ENCODE measurements around the gene SGSM1. TPM values are rescaled to one million over a fixed set of nuclear protein-coding genes. Genes with fewer than 3 reads are reported as not detected.
A peak's percentile ranks its signal among the peaks of the same experiment; 100 is the strongest.

The SGSM1 gene
- total and polyA plus RNA-seq, 2 of the 4 experiments (the other 2 are of a cell fraction), result not detected

DNA sequence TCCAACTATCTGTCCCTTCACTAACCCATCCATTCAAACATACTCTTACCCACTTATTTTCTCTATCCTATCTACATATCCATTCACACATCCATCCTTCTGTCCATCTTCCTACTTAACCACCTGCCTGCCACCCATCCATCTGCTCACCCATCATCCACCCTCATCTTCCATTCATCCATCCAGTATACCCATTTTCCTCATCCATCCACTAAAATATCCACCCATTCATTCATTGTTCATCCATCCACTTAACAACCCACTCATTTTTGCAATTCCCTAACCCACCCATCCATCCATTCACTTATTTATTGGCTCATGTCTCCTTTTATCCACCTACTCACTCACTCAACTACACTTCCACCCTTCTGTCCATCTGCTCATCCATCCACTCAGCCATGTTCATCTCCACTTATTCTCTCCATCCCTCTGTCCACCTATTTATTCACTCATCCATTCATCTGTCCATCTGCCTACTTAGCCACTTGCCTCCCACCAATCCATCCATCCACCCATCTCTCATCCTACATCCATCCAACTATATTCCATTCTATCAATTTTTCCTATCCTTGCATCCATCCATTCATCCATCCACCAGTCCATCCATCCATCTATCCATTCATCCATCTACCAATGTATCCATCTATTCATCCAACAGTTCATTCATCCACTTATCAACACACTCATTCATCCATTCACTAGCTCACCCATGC is 129.9 kb downstream of the SGSM1 start:
- no peak overlapping the region for H4K91ac ChIP-seq (ENCODE audit: insufficient read depth, low read depth, low read length)
- ChIA-PET CTCF (no interaction called here), POLR2A (ENCODE audit: unreplicated experiment) (no interaction called here)
- dilution Hi-C loops (cut with HindIII; ENCODE audit: low sequenced_read_pairs, unreplicated experiment), result no loop called here
- no peak overlapping the region for H2BK20ac ChIP-seq (ENCODE audit: low read depth, low read length)
- no peak overlapping the region for H3K56ac ChIP-seq (ENCODE audit: extremely low read depth, insufficient read depth, low read length)
- H2AFZ ChIP-seq (replicated peaks; ENCODE audit: low read length, poor library complexity), result no peak overlapping the region
- no peaks in the 10 kb centered on the region for H3K79me1 ChIP-seq (ENCODE audit: low read depth in 1 of 2, low read length in 2 of 2)
- no peak overlapping the region for H3K23ac ChIP-seq (ENCODE audit: low read depth, low read length)
- intact Hi-C loops (cut with micrococcal nuclease), result loop anchor here (5.0 kb wide), 1 partner anchor 164 kb away; the partner anchor contains the start of gene PIWIL3
- H3K27ac ChIP-seq (ENCODE audit: insufficient read depth, low read length), result no peak overlapping the region
- ATAC-seq (ENCODE audit: low read depth), result no peak
- H3K4me3 ChIP-seq (ENCODE audit: insufficient read depth, low read depth, low read length), result no peak overlapping the region
- no peak overlapping the region for H2AK5ac ChIP-seq (ENCODE audit: low read depth, low read length)
- in situ Hi-C loops (cut with MboI; ENCODE audit: low sequenced_read_pairs), result no loop called here
- H3K36me3 ChIP-seq (ENCODE audit: control insufficient read depth, insufficient read depth, low read length), result no peaks in the 10 kb centered on the region
- H3K4me2 ChIP-seq (ENCODE audit: low read depth, low read length), result no peak overlapping the region
- BruUV-seq (replicated peaks), result no TSS peak
- H3K4me1 ChIP-seq (ENCODE audit: control insufficient read depth, insufficient read depth, low read length), result no peaks in the 10 kb centered on the region
- no peak overlapping the region for H3K18ac ChIP-seq (ENCODE audit: low read depth, low read length)
- H3K9me3 ChIP-seq (ENCODE audit: control insufficient read depth, insufficient read depth, low read length), result no peaks in the 10 kb centered on the region
- no peak overlapping the region for H2BK15ac ChIP-seq (ENCODE audit: low read depth, low read length)
- H3K4ac ChIP-seq (ENCODE audit: low read depth, low read length), result no peak overlapping the region
- H2AK9ac ChIP-seq (replicated peaks; ENCODE audit: low read depth, low read length, poor library complexity), result no peak overlapping the region
- no peak overlapping the region for H3K9ac ChIP-seq (ENCODE audit: low read depth, low read length)
- H2BK5ac ChIP-seq (ENCODE audit: low read depth, low read length, poor library complexity, severe bottlenecking), result peak overlapping the region; percentile 15
- no peak overlapping the region for H4K5ac ChIP-seq (ENCODE audit: low read depth, low read length)
- H2BK120ac ChIP-seq (ENCODE audit: low read depth, low read length), result no peak overlapping the region
- H4K20me1 ChIP-seq (ENCODE audit: insufficient read depth, low read length), result no peaks in the 10 kb centered on the region
- no peaks in the 10 kb centered on the region for H3K27me3 ChIP-seq (ENCODE audit: control insufficient read depth, insufficient read depth, low read length)
- H4K8ac ChIP-seq (ENCODE audit: low read depth in 2 of 2, low read length in 2 of 2), result no peak overlapping the region
- no peak overlapping the region for H3K14ac ChIP-seq (replicated peaks; ENCODE audit: low read depth, low read length)
- no peak for TF ChIP-seq CHD1 (IDR thresholded peaks at IDR 0.05; ENCODE audit: low read depth, low read length)
- TF ChIP-seq POLR2A (IDR thresholded peaks at IDR 0.05; ENCODE audit: low read depth, low read length), result no peak
- TF ChIP-seq SMC3 (IDR thresholded peaks at IDR 0.05; ENCODE audit: low read depth, low read length), result no peak
- TF ChIP-seq CEBPB (IDR thresholded peaks at IDR 0.05; ENCODE audit: low read depth, low read length), result no peak
- TF ChIP-seq, protein P1, sequence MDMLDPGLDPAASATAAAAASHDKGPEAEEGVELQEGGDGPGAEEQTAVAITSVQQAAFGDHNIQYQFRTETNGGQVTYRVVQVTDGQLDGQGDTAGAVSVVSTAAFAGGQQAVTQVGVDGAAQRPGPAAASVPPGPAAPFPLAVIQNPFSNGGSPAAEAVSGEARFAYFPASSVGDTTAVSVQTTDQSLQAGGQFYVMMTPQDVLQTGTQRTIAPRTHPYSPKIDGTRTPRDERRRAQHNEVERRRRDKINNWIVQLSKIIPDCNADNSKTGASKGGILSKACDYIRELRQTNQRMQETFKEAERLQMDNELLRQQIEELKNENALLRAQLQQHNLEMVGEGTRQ (IDR thresholded peaks at IDR 0.05; ENCODE audit: low read depth, low read length), result no peak
- no peak for TF ChIP-seq NFE2L2 (IDR thresholded peaks at IDR 0.05; ENCODE audit: low read depth, low read length)
- TF ChIP-seq BHLHE40 (IDR thresholded peaks at IDR 0.05; ENCODE audit: low read depth, low read length), result no peak
- no peak for TF ChIP-seq FOS (IDR thresholded peaks at IDR 0.05; ENCODE audit: low read depth, low read length)
- DNase-seq, result no peak
- no peaks in the 10 kb centered on the region for H3K9me1 ChIP-seq (ENCODE audit: insufficient read depth, low read length)

All from IMR-90 (cell line).